Natural killer cell (primary cell): ENCODE results near the gene SH3GL3. TPM values are rescaled to one million over a fixed set of nuclear protein-coding genes. Genes with fewer than 3 reads are reported as not detected.

ENCODE experiments used
- ATAC-seq, 3 donors: fragments of 150-1000 bp in 2 of 3; fragments of 200-7000 bp in 1 of 3; cut with Tn5 transposase; 1 replicate in 1 of 3; 2 replicates in 2 of 3; pipeline ENCODE4 v1.10.0; 2021; ENCODE audit warnings: mild to moderate bottlenecking in 2 of 3, moderate library complexity in 2 of 3
- DNase-seq, 2 donors: peaks; one replicate each; pipeline versions ENCODE4 v3.0.0 to v3.0.0-alpha.2; 2013 to 2021; ENCODE audit warnings: mixed read lengths in 1 of 2
- H3K27ac ChIP-seq: one replicate; pipeline ENCODE4 v1.5.1; 2013; ENCODE audit warnings: mild to moderate bottlenecking, low read length
- H3K27me3 ChIP-seq: one replicate; pipeline ENCODE4 v1.6.1; 2013; ENCODE audit warnings: low read length; ENCODE audit not compliant: control insufficient read depth, insufficient read depth
- H3K36me3 ChIP-seq: one replicate; pipeline ENCODE4 v1.6.1; 2013; ENCODE audit warnings: low read length; ENCODE audit not compliant: control insufficient read depth, insufficient read depth
- H3K4me1 ChIP-seq: one replicate; pipeline ENCODE4 v1.6.1; 2013; ENCODE audit warnings: low read length; ENCODE audit not compliant: control insufficient read depth, insufficient read depth
- H3K4me3 ChIP-seq: one replicate; pipeline ENCODE4 v1.5.1; 2013; ENCODE audit warnings: low read length
- H3K9me3 ChIP-seq: one replicate; pipeline ENCODE4 v1.6.1; 2013; ENCODE audit warnings: low read length; ENCODE audit not compliant: control insufficient read depth, insufficient read depth
- H3K27ac Mint-ChIP-seq, 2 donors: one replicate each; pipeline ENCODE4 v1.8.0; 2022; ENCODE audit warnings: mild to moderate bottlenecking in 2 of 2, mixed read lengths in 2 of 2, moderate library complexity in 1 of 2
- H3K27me3 Mint-ChIP-seq, 2 donors: one replicate each; pipeline ENCODE4 v1.8.0; 2022; ENCODE audit warnings: low read depth in 2 of 2, mixed read lengths in 2 of 2
- H3K36me3 Mint-ChIP-seq: one replicate; pipeline ENCODE4 v1.8.0; 2022; ENCODE audit warnings: mixed read lengths
- H3K4me1 Mint-ChIP-seq, 2 donors: one replicate each; pipeline ENCODE4 v1.8.0; 2022; ENCODE audit warnings: mixed read lengths in 2 of 2
- H3K4me3 Mint-ChIP-seq: one replicate; pipeline ENCODE4 v1.8.0; 2022; ENCODE audit warnings: mild to moderate bottlenecking, moderate library complexity, mixed read lengths
- H3K9me3 Mint-ChIP-seq, 2 donors: one replicate each; pipeline ENCODE4 v1.8.0; 2022; ENCODE audit warnings: mixed read lengths in 2 of 2
- CTCF ChIP-seq: fragments of 200-600 bp; IDR thresholded peaks from one replicate; pipeline ENCODE4 v1.8.0; 2022; ENCODE audit warnings: antibody characterized with exemption
- WGBS: methylation state at CpG from one replicate; pipeline ENCODE4 v1.1.7; 2013; ENCODE audit warnings: missing lambda C conversion rate; ENCODE audit not compliant: insufficient coverage; 5-methylcytosine and 5-hydroxymethylcytosine counted together
- intact Hi-C: fragments of 100-400 bp; cut with micrococcal nuclease; formaldehyde crosslinking; loops from one replicate; pipeline ENCODE4 v1.14.2; 2022
- total RNA-seq, 4 donors: library from RNA; stranded (reverse); fragments of 120-200 nt in 1 of 4; gene quantifications; one replicate each; pipeline versions ENCODE4 v1.2.3 to v1.2.4, GENCODE V29; 2013 to 2022

SH3GL3 gene
- total RNA-seq, 3 donors from 2014 or later (not counting 1 experiment from before 2014, with no cell fraction given) = not detected

GRCh38 chr15:83653639-83654378 lies 206.7 kb downstream of the SH3GL3 start, which contains the start of gene ADAMTSL3:
TSS of gene ADAMTSL3 (plus strand) at chr15:83654123. CDS start at chr15:83655762, 1,639 bp downstream.
- Histone ChIP-seq H3K27me3 (peaks cover 5% of the 10 kb centered on the region), H3K36me3 (no peaks in the 10 kb centered on the region), H3K4me1 (no peaks in the 10 kb centered on the region), H3K27ac (no peak within 1 kb of the TSS), H3K9me3 (no peaks in the 10 kb centered on the region), H3K4me3 (no peak within 1 kb of the TSS)
- Mint-ChIP-seq H3K9me3 (no peaks in the 10 kb centered on the region), H3K27me3 (peaks cover 22 to 27% of the 10 kb centered on the region in 2 donors), H3K4me3 (no peak within 1 kb of the TSS), H3K27ac (no peak within 1 kb of the TSS), H3K4me1 (no peaks in the 10 kb centered on the region), H3K36me3 (no peaks in the 10 kb centered on the region)
- DNase-seq (no peak), ATAC-seq (no peak)
- intact Hi-C loops = no loop called here
- no peak for TF ChIP-seq CTCF
- 5% methylated on average over 105 of the region's 105 CpGs for WGBS

GRCh38 chr15:83654379-83655236 lies 207.5 kb downstream of the SH3GL3 start:
- intact Hi-C loops = no loop called here
- 16% methylated on average over 67 of the region's 67 CpGs for WGBS
- Histone ChIP-seq H3K36me3 (no peaks in the 10 kb centered on the region), H3K27ac (no peak overlapping the region), H3K27me3 (peaks cover 5% of the 10 kb centered on the region), H3K4me1 (no peaks in the 10 kb centered on the region), H3K4me3 (no peak overlapping the region), H3K9me3 (no peaks in the 10 kb centered on the region)
- Mint-ChIP-seq H3K4me3 (no peak overlapping the region), H3K9me3 (no peaks in the 10 kb centered on the region), H3K4me1 (no peaks in the 10 kb centered on the region), H3K36me3 (no peaks in the 10 kb centered on the region), H3K27ac (no peak overlapping the region), H3K27me3 (peaks cover 22 to 27% of the 10 kb centered on the region in 2 donors)
- no peak for TF ChIP-seq CTCF
- ATAC-seq = no peak
- DNase-seq = no peak

- Mint-ChIP-seq H3K4me3 (no peak overlapping the region), H3K9me3 (no peaks in the 10 kb centered on the region), H3K27ac (no peak overlapping the region), H3K27me3 (peaks cover 22 to 27% of the 10 kb centered on the region in 2 donors), H3K4me1 (no peaks in the 10 kb centered on the region), H3K36me3 (no peaks in the 10 kb centered on the region)
- Histone ChIP-seq H3K27ac (no peak overlapping the region), H3K9me3 (no peaks in the 10 kb centered on the region), H3K36me3 (no peaks in the 10 kb centered on the region), H3K4me3 (no peak overlapping the region), H3K4me1 (no peaks in the 10 kb centered on the region), H3K27me3 (peaks cover 5% of the 10 kb centered on the region)
- DNase-seq (no peak), ATAC-seq (no peak)
- TF ChIP-seq CTCF = no peak
- intact Hi-C loops = no loop called here
- 86% methylated on average over 8 of the region's 8 CpGs for WGBS
These were observed 208.1 kb downstream of the SH3GL3 start for GRCh38 chr15:83655237-83655616.
